B cell (primary cell): ENCODE data around the gene SPATA31D4. TPM values are rescaled to one million over a fixed set of nuclear protein-coding genes. Genes with fewer than 3 reads are reported as not detected.

Experiments used
- ATAC-seq: fragments of 200-7000 bp; cut with Tn5 transposase; one replicate; pipeline ENCODE4 v1.10.0; 2021; ENCODE audit warnings: low read depth, mild to moderate bottlenecking, moderate number of reproducible peaks, moderate library complexity
- CTCF ChIA-PET: fragments of 350-600 bp; sonication (Branson Sonifier 250); formaldehyde crosslinking; loops from one replicate; lab custom pipeline; 2021; ENCODE audit warnings: antibody characterized with exemption, inconsistent platforms; lab: Charles Lee
- POLR2A ChIA-PET: fragments of 350-600 bp; sonication (Branson Sonifier 250); formaldehyde crosslinking; loops from one replicate; lab custom pipeline; 2021; ENCODE audit warnings: antibody characterized with exemption; lab: Charles Lee
- DNase-seq: peaks from one replicate; pipeline ENCODE4 v3.0.0; 2013
- H2AFZ ChIP-seq: 2 replicates; pipeline ENCODE4 v1.6.1; 2012; ENCODE audit warnings: mild to moderate bottlenecking, low read depth, low read length; ENCODE audit not compliant: insufficient read depth, poor library complexity, severe bottlenecking
- H3K27ac ChIP-seq, 2 donors: 1 replicate in 1 of 2; 2 replicates in 1 of 2; pipeline ENCODE4 v1.5.1; 2012 to 2013; ENCODE audit warnings: low read length in 2 of 2, mild to moderate bottlenecking in 2 of 2, moderate library complexity in 1 of 2
- H3K27me3 ChIP-seq, 4 experiments: fragments of 200-600 bp in 1 of 4; sonication (generic) in 1 of 4; replicated peaks in 1 of 4; 1 replicate in 2 of 4; 2 replicates in 2 of 4; pipeline versions ENCODE4 v1.6.1 to v1.7.0; 2013 to 2016; ENCODE audit warnings: low read length in 3 of 4, mild to moderate bottlenecking in 2 of 4, mixed read lengths in 1 of 4, moderate library complexity in 1 of 4; ENCODE audit not compliant: insufficient read depth in 4 of 4, control insufficient read depth in 3 of 4; ENCODE audit errors: control extremely low read depth in 1 of 4
- H3K36me3 ChIP-seq, 2 experiments: replicated peaks in 1 of 2; 1 replicate in 1 of 2; 2 replicates in 1 of 2; pipeline versions ENCODE4 v1.6.1 to v1.7.1; 2013; ENCODE audit warnings: low read length in 1 of 2; ENCODE audit not compliant: insufficient read depth in 2 of 2, control insufficient read depth in 1 of 2; ENCODE audit errors: control extremely low read depth in 1 of 2, extremely low read depth in 1 of 2
- H3K4me1 ChIP-seq, 2 donors: fragments of 200-600 bp in 1 of 2; sonication (generic) in 1 of 2; 1 replicate in 1 of 2; 2 replicates in 1 of 2; pipeline versions ENCODE4 v1.5.1 to v1.6.1; 2013 to 2017; ENCODE audit warnings: low read length in 2 of 2; ENCODE audit not compliant: control insufficient read depth in 2 of 2, insufficient read depth in 2 of 2
- H3K4me2 ChIP-seq: replicated peaks from 2 replicates; pipeline ENCODE3; 2012; ENCODE audit warnings: mild to moderate bottlenecking, low read depth, low read length; ENCODE audit not compliant: poor library complexity, severe bottlenecking
- H3K4me3 ChIP-seq, 5 experiments: fragments of 200-600 bp in 1 of 5; sonication (generic) in 1 of 5; 1 replicate in 3 of 5; 2 replicates in 2 of 5; pipeline versions ENCODE4 v1.5.1 to v1.7.0; 2011 to 2016; ENCODE audit warnings: low read length in 4 of 5, mild to moderate bottlenecking in 4 of 5, low read depth in 2 of 5, control low read depth in 1 of 5, moderate library complexity in 1 of 5; ENCODE audit not compliant: insufficient read depth in 1 of 5; ENCODE audit errors: control extremely low read depth in 1 of 5, extremely low read depth in 1 of 5
- H3K79me2 ChIP-seq: fragments of 200-600 bp; sonication (generic); one replicate; pipeline ENCODE4 v1.6.0; 2016; ENCODE audit warnings: low read length; ENCODE audit not compliant: control insufficient read depth, insufficient read depth
- H3K9ac ChIP-seq: fragments of 200-600 bp; sonication (generic); 2 replicates; pipeline ENCODE4 v1.6.1; 2017; ENCODE audit warnings: mild to moderate bottlenecking, low read length, moderate library complexity
- H3K9me3 ChIP-seq, 3 donors: one replicate each; pipeline versions ENCODE4 v1.6.1 to v1.7.1; 2013; ENCODE audit warnings: low read length in 2 of 3; ENCODE audit not compliant: control insufficient read depth in 2 of 3, insufficient read depth in 1 of 3; ENCODE audit errors: control extremely low read depth in 1 of 3
- H4K20me1 ChIP-seq: 2 replicates; pipeline ENCODE4 v1.6.0; 2012; ENCODE audit warnings: mild to moderate bottlenecking, low read length; ENCODE audit not compliant: insufficient read depth, control insufficient read depth, poor library complexity, severe bottlenecking
- H3K27ac Mint-ChIP-seq: one replicate; pipeline ENCODE4 v1.8.0; 2021; ENCODE audit warnings: mixed read lengths
- H3K27me3 Mint-ChIP-seq: one replicate; pipeline ENCODE4 v1.8.0; 2021; ENCODE audit warnings: mixed read lengths
- H3K4me1 Mint-ChIP-seq: one replicate; pipeline ENCODE4 v1.8.0; 2021; ENCODE audit warnings: mixed read lengths
- H3K4me3 Mint-ChIP-seq: one replicate; pipeline ENCODE4 v1.8.0; 2021; ENCODE audit warnings: mixed read lengths
- H3K9me3 Mint-ChIP-seq: one replicate; pipeline ENCODE4 v1.8.0; 2022; ENCODE audit warnings: mixed read lengths; ENCODE audit not compliant: insufficient read depth
- EZH2 ChIP-seq: IDR thresholded peaks from 2 replicates; pipeline ENCODE4 v1.6.1; 2012; ENCODE audit warnings: borderline replicate concordance, low read depth, mild to moderate bottlenecking, moderate library complexity, low read length; ENCODE audit not compliant: insufficient read depth, poor library complexity, severe bottlenecking
- WGBS: methylation state at CpG from one replicate; pipeline ENCODE4 v1.1.5; 2013; ENCODE audit warnings: missing lambda C conversion rate; ENCODE audit not compliant: insufficient coverage; 5-methylcytosine and 5-hydroxymethylcytosine counted together
- intact Hi-C: fragments of 100-400 bp; cut with micrococcal nuclease; formaldehyde crosslinking; loops from one replicate; pipeline ENCODE4 v1.10.0; 2022
- polyA plus RNA-seq: library from polyadenylated mRNA; depleted of rRNA; stranded (reverse); fragments of >200 nt; gene quantifications from 2 replicates; pipeline ENCODE4 v1.2.3, GENCODE V29; 2012
- total RNA-seq, 2 donors: library from RNA; stranded (reverse); fragments of 120-200 nt in 1 of 2; gene quantifications; 1 replicate in 1 of 2; 2 replicates in 1 of 2; pipeline versions ENCODE4 v1.2.3 to v1.2.4, GENCODE V29; 2013 to 2022
- TF ChIP-seq, protein P1 (sequence below): fragments of 200-600 bp; IDR thresholded peaks from one replicate; pipeline ENCODE4 v1.8.0; 2022; ENCODE audit warnings: antibody characterized with exemption, mild to moderate bottlenecking

Gene SPATA31D4
- total and polyA plus RNA-seq, 2 donors (not counting 1 experiment from before 2014, with no cell fraction given), result not detected

GRCh38 chr9:81974764-81975163 is 46.5 kb downstream of the SPATA31D4 start:
- Histone ChIP-seq H2AFZ (no peak overlapping the region), H4K20me1 (no peaks in the 10 kb centered on the region), H3K4me1 (no peaks in the 10 kb centered on the region), H3K9me3 (peaks cover 1 to 15% (median 5%) of the 10 kb centered on the region in 3 donors), H3K36me3 (no peaks in the 10 kb centered on the region), H3K9ac (no peak overlapping the region), H3K4me3 (no peak overlapping the region), H3K27ac (no peak overlapping the region), H3K4me2 (no peak overlapping the region), H3K27me3 (no peaks in the 10 kb centered on the region), H3K79me2 (no peaks in the 10 kb centered on the region)
- Mint-ChIP-seq H3K27ac (no peak overlapping the region), H3K9me3 (no peaks in the 10 kb centered on the region), H3K4me3 (no peak overlapping the region), H3K4me1 (peaks cover 8% of the 10 kb centered on the region), H3K27me3 (no peaks in the 10 kb centered on the region)
- no peak for DNase-seq
- whole genome bisulfite sequencing, result no CpG with 5 or more reads among the region's 5 CpGs
- ChIA-PET POLR2A (no interaction called here), CTCF (no interaction called here)
- TF ChIP-seq, protein P1, sequence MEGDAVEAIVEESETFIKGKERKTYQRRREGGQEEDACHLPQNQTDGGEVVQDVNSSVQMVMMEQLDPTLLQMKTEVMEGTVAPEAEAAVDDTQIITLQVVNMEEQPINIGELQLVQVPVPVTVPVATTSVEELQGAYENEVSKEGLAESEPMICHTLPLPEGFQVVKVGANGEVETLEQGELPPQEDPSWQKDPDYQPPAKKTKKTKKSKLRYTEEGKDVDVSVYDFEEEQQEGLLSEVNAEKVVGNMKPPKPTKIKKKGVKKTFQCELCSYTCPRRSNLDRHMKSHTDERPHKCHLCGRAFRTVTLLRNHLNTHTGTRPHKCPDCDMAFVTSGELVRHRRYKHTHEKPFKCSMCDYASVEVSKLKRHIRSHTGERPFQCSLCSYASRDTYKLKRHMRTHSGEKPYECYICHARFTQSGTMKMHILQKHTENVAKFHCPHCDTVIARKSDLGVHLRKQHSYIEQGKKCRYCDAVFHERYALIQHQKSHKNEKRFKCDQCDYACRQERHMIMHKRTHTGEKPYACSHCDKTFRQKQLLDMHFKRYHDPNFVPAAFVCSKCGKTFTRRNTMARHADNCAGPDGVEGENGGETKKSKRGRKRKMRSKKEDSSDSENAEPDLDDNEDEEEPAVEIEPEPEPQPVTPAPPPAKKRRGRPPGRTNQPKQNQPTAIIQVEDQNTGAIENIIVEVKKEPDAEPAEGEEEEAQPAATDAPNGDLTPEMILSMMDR, result no peak
- TF ChIP-seq EZH2, result no peak
- ATAC-seq, result no peak
- intact Hi-C loops, result no loop called here

GRCh38 chr9:81976351-81976750 is 48.1 kb downstream of the SPATA31D4 start:
- WGBS, result 92% methylated on average over 9 of the region's 11 CpGs
- Mint-ChIP-seq H3K4me3 (no peak overlapping the region), H3K9me3 (no peaks in the 10 kb centered on the region), H3K27me3 (no peaks in the 10 kb centered on the region), H3K4me1 (peaks cover 11% of the 10 kb centered on the region), H3K27ac (no peak overlapping the region)
- Histone ChIP-seq H2AFZ (no peak overlapping the region), H3K9ac (no peak overlapping the region), H4K20me1 (no peaks in the 10 kb centered on the region), H3K79me2 (no peaks in the 10 kb centered on the region), H3K4me3 (no peak overlapping the region), H3K27me3 (no peaks in the 10 kb centered on the region), H3K36me3 (no peaks in the 10 kb centered on the region), H3K9me3 (peaks cover 1 to 15% (median 5%) of the 10 kb centered on the region in 3 donors), H3K4me2 (no peak overlapping the region), H3K27ac (no peak overlapping the region), H3K4me1 (no peaks in the 10 kb centered on the region)
- ChIA-PET CTCF (no interaction called here), POLR2A (no interaction called here)
- no peak for TF ChIP-seq EZH2
- TF ChIP-seq, protein P1, result no peak
- ATAC-seq (no peak), DNase-seq (no peak)
- intact Hi-C loops, result no loop called here
